HFFc6 (cell line): ENCODE data around the gene CIITA. TPM values are rescaled to one million over a fixed set of nuclear protein-coding genes. Genes with fewer than 3 reads are reported as not detected.
A peak's percentile ranks its signal among the peaks of the same experiment; 100 is the strongest.
"Not testable (repeated sequence)": the region's sequence is repeated elsewhere in the genome, so short reads cannot be mapped to it uniquely, and the experiment has no call there.

Source experiments
- DNase-seq: peaks from one replicate; pipeline ENCODE4 v3.0.0-alpha.2; 2018
- H3K27ac Mint-ChIP-seq: 2 replicates; pipeline ENCODE4 v1.8.0; 2020; ENCODE audit warnings: mild to moderate bottlenecking, mixed read lengths
- H3K27me3 Mint-ChIP-seq: 2 replicates; pipeline ENCODE4 v1.8.0; 2021; ENCODE audit warnings: mild to moderate bottlenecking, moderate library complexity, mixed read lengths; ENCODE audit not compliant: insufficient read depth
- H3K36me3 Mint-ChIP-seq: 2 replicates; pipeline ENCODE4 v1.8.0; 2021; ENCODE audit warnings: low read depth, mixed read lengths
- H3K4me1 Mint-ChIP-seq: 2 replicates; pipeline ENCODE4 v1.8.0; 2020; ENCODE audit warnings: low read depth, mixed read lengths
- H3K4me3 Mint-ChIP-seq: 2 replicates; pipeline ENCODE4 v1.8.0; 2020; ENCODE audit warnings: mild to moderate bottlenecking, moderate library complexity, mixed read lengths
- H3K9me3 Mint-ChIP-seq: 2 replicates; pipeline ENCODE4 v1.8.0; 2020; ENCODE audit warnings: mild to moderate bottlenecking, mixed read lengths
- CTCF ChIP-seq: fragments of 200-600 bp; sonication (generic); IDR thresholded peaks from 2 replicates; pipeline ENCODE4 v1.5.0; 2021; ENCODE audit warnings: antibody characterized with exemption, mild to moderate bottlenecking
- long read RNA-seq: library from polyadenylated mRNA; unstranded; transcript quantifications from one replicate; pipeline ENCODE4 v2.0.0, GENCODE V29; 2019
- total RNA-seq, 6 experiments: library from RNA; stranded (reverse); fragmentation: NEBNext Ultra II Directional; extraction: Animal tissue kit (Norgen Biotek cat#: 25700); gene quantifications; 2 replicates in 1 of 6; 3 replicates in 5 of 6; pipeline ENCODE4 v1.2.3, GENCODE V29; 2021

The CIITA gene
- under 1 TPM in 5 of 6 experiments, not detected in 1; 0.11 to 0.24 (median 0.13) TPM for total RNA-seq
- long read RNA-seq: 0 reads

GRCh38 chr16:10876799-10877341 is at the start of gene CIITA:
CIITA (plus strand) TSS chr16:10877202; CDS start chr16:10877331, 129 bp downstream.
- Mint-ChIP-seq H3K27me3 (peaks cover 38% of the 10 kb centered on the region), H3K36me3 (no peaks in the 10 kb centered on the region)
- 0 out of 2 replicates have a peak, but pooled peaks have one; percentile 5 for TF ChIP-seq CTCF

GRCh38 chr16:10827691-10828341 is 49.2 kb upstream of the CIITA start:
- peak; percentile 73 for DNase-seq
- Mint-ChIP-seq H3K27ac (peak overlapping the region; percentile 12; the same call in 1 of the 2 replicates), H3K9me3 (no peaks in the 10 kb centered on the region), H3K36me3 (no peaks in the 10 kb centered on the region), H3K4me1 (peaks cover 18% of the 10 kb centered on the region), H3K27me3 (peaks cover 15% of the 10 kb centered on the region), H3K4me3 (peak overlapping the region; percentile 22; the same call in 1 of the 2 replicates)
- no peak for TF ChIP-seq CTCF

More at GRCh38 chr16:10876799-10877341, at the start of gene CIITA:
- Mint-ChIP-seq H3K4me3 (peak within 1 kb of the TSS; percentile 45), H3K9me3 (no peaks in the 10 kb centered on the region), H3K27ac (no peak within 1 kb of the TSS), H3K4me1 (peaks cover 37% of the 10 kb centered on the region)
- peak; percentile 90 for DNase-seq

- H3K4me3 Mint-ChIP-seq: peak overlapping the region; percentile 31; the same call in 1 of the 2 replicates
- no peak for TF ChIP-seq CTCF
These were observed 48.1 kb upstream of the CIITA start for GRCh38 chr16:10828851-10829366.

GRCh38 chr16:10829390-10830098 is 47.5 kb upstream of the CIITA start:
- Mint-ChIP-seq H3K27me3 (peaks cover 25% of the 10 kb centered on the region), H3K27ac (peak overlapping the region; percentile 12; the same call in 1 of the 2 replicates), H3K4me1 (peaks cover 18% of the 10 kb centered on the region)
- H3K36me3 Mint-ChIP-seq, DNase-seq, H3K4me3 Mint-ChIP-seq, H3K9me3 Mint-ChIP-seq: not testable (repeated sequence)

More at GRCh38 chr16:10828851-10829366, 48.1 kb upstream of the CIITA start:
- DNase-seq: peak; percentile 61
- H3K27ac Mint-ChIP-seq: peak overlapping the region; percentile 12; the same call in 1 of the 2 replicates
- H3K27me3 Mint-ChIP-seq: peaks cover 18% of the 10 kb centered on the region
- H3K4me1 Mint-ChIP-seq: peaks cover 18% of the 10 kb centered on the region
- no peaks in the 10 kb centered on the region for H3K36me3 Mint-ChIP-seq
- H3K9me3 Mint-ChIP-seq: no peaks in the 10 kb centered on the region

- not testable (repeated sequence) for H3K36me3 Mint-ChIP-seq, DNase-seq, H3K27ac Mint-ChIP-seq, H3K4me3 Mint-ChIP-seq, H3K9me3 Mint-ChIP-seq
- Mint-ChIP-seq H3K27me3 (peaks cover 24% of the 10 kb centered on the region), H3K4me1 (peaks cover 18% of the 10 kb centered on the region)
These were observed 46.8 kb upstream of the CIITA start for GRCh38 chr16:10830240-10830639.
